ENCODE measurements around the gene KLK2.

DNA sequence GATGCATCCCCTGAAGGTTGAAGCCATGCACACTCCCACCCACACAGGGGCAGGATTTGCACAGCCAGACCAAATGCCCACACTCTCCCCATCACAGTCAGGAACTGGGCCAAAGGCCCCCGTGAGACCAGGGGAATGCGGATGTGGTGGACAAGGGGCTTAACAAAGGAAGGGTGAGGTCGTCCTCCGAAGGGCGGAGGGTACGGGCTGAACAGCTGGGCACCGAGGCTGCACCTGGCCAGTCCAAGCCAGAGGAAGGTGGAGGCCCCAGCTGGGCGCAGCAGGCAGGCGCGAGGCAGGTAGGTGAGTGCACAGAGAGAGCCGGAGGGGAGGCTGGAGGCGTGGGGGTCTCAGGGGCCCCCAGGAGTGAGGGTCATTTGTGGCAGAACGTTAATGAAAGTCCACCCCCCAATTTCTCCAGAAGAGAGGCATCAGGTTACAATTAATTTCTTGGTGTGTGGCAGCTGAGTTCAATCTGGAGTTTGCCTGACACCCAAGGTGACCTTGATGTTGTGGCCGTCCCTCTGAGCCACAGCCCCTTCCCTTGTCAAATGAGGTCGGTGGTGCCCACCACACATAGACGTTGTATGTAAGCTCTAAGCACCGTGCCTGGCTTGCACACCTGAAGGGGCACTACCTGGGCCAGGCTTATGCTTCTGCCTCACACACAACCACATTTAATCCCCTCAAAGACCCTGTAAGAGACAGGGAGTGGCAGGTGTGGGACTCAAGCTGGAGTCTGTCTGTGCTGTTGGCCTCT, 42.8 kb upstream of the KLK2 start:
- TF ChIP-seq, protein P1, sequence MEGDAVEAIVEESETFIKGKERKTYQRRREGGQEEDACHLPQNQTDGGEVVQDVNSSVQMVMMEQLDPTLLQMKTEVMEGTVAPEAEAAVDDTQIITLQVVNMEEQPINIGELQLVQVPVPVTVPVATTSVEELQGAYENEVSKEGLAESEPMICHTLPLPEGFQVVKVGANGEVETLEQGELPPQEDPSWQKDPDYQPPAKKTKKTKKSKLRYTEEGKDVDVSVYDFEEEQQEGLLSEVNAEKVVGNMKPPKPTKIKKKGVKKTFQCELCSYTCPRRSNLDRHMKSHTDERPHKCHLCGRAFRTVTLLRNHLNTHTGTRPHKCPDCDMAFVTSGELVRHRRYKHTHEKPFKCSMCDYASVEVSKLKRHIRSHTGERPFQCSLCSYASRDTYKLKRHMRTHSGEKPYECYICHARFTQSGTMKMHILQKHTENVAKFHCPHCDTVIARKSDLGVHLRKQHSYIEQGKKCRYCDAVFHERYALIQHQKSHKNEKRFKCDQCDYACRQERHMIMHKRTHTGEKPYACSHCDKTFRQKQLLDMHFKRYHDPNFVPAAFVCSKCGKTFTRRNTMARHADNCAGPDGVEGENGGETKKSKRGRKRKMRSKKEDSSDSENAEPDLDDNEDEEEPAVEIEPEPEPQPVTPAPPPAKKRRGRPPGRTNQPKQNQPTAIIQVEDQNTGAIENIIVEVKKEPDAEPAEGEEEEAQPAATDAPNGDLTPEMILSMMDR (IDR thresholded peaks at IDR 0.05): no peak
- no peak for TF ChIP-seq POLR2A (IDR thresholded peaks at IDR 0.05)

Data from right lobe of liver (tissue), 4 donors.